Activated T-cell treated with anti-CD3 and anti-CD28 coated beads for 24 hours (primary cell): ENCODE measurements around the gene RADIL.
A peak's percentile ranks its signal among the peaks of the same experiment; 100 is the strongest.

ENCODE experiments used
- DNase-seq: peaks from one replicate; pipeline ENCODE4 v3.0.0-alpha.2; 2020; ENCODE audit warnings: low read depth

RADIL gene

DNA sequence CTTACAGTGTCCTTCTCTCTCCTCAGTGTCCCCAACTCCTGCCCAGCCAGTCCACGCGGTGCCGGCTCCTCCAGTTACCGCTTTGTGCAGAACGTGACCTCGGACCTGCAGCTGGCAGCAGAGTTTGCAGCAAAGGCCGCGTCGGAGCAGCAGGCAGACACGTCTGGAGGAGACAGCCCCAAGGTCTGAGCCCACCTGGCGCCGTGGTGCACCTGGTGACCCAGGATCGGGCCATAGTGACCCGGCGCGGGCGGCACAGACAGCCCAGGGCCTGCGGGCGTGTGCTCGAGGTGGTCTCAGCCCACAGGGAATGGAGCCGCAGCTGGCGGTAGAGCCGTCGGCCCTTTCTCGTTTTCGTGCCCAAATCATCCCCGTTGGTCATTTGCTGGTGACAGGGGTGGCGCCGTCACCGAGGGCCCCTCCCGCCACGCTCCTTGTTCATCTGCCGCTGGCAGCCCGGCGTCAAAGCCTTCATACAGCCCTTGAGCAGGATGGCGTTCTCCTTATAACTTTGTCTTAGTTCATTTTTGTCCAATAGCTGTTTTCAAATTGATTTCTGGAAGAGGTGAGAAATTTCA, 129.0 kb downstream of the RADIL start:
- DNase-seq, result no peak

DNA sequence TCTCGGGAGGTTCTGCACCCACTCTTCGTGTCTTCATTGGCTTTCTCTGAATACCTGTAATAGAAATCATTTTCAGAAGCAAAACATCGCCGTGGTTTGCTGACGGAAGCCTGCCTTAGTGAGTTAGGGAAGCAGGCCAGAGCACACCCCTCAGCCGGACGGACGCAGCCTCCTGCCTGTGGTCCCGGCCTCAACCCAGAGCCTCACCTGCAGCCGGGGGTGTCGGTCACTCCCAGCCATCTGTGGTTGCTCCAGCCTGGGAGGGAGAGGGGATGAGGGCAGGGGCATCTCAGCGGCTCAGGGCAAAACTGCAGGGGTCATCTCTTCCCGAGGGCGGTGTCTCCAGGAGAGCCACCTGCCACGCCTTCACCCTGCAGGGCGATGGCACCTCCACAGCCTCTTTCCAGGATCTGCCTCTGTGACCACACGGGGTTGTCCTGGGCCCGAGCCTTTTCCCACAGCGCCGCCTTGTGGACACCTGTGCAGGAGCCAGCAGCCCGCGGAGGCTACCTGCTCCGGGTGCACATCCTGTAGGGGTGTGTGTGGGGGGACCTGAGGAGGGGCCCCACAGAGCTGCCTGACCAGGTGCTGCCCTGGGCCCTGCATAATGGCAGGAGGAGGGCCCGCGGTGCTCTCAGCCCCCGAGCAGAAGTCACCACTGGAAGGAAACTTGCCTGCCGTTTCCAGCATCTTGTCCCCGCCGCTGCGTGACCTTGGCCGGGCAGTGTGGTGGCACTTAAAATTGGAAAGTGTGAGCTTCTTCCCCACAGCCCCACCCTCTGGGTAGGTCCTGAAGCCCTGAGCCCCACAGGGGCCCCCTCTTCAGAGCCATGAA, 129.7 kb downstream of the RADIL start:
- DNase-seq, result peak; percentile 71

DNA sequence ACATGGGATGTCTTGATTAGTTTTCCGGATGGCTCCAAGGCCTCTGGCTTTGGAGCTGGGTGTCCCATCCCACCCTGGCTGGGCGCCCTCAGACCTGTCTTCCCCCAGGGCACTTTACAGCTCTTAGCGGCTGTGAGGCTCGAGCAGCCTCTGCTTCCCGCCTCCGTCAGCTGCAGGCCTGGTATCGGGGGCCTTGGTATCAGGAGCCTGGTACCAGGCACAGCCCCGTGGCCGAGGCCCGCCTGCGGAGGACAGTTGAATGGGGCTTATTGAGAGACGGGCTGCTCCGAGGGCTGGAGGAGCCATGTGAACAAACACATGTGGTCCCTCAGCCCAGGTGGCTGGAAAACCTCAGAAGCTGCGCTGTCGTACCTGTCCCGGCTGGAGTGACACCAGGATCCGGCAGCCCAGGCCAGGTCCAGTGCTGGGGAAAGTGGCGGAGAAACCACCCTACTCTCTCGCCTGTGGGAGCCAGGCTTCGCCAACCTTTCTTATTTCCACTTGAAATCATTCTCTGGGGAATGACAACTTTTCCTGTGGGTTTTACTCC, 132.0 kb downstream of the RADIL start:
- no peak for DNase-seq

DNA sequence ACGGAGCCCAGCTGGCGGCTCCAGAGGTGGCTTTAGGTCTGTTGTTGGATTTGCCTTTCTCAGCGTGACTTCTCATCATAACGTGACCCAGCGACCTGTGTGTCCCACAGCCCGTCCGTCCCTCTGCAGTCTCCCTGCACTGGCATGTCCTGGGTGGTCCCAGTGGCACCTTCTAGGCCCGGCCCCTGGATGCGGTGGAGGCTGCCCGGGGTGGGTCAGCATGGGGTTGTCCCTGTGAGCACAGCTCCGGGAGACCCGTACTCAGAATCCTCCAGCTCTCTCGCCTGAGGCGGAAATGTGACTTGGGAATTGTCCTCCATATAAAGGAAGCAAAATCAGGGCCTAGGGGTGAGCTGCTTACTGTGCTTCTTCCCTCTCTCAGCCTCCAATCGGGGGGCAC, 133.7 kb downstream of the RADIL start:
- no peak for DNase-seq

DNA sequence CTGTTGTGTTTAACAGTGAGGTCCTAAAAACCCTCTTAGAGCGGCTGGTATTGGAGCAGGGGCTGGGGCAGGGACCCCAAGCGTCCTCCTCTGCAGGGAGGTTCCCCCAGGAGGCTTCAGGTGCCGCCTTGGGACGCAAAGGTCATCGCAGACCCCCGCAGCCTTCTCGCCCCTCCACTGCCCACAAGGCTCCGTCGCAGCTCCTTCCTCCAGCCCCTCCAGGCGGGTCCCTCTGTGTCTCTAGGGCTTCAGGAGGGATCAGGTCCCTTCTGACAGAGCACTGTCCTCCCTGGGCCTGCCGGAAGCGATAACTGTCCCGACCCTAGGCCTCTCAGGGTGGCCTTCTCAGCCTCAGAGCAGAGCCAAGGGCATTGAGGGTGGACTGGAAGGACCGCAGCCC, 134.2 kb downstream of the RADIL start:
- no peak for DNase-seq
